LHCN-M2 (cell line): ENCODE results near the gene PCIF1. TPM values are rescaled to one million over a fixed set of nuclear protein-coding genes. Genes with fewer than 3 reads are reported as not detected.
"Not testable (repeated sequence)": the region's sequence is repeated elsewhere in the genome, so short reads cannot be mapped to it uniquely, and the experiment has no call there.

Source experiments
- DNase-seq: peaks from one replicate; pipeline ENCODE4 v3.0.0-alpha.2; 2012; ENCODE audit warnings: low read depth
- total RNA-seq: library from RNA; depleted of rRNA; stranded (reverse); fragments of >200 nt; gene quantifications from 2 replicates; pipeline ENCODE4 v1.2.3, GENCODE V29; 2014

The PCIF1 gene
- total RNA-seq, 1 experiment from 2014 or later: 13.6 TPM

GRCh38 chr20:45946149-45946970 is 11.9 kb downstream of the PCIF1 start:
- peak; percentile 87 for DNase-seq

DNA sequence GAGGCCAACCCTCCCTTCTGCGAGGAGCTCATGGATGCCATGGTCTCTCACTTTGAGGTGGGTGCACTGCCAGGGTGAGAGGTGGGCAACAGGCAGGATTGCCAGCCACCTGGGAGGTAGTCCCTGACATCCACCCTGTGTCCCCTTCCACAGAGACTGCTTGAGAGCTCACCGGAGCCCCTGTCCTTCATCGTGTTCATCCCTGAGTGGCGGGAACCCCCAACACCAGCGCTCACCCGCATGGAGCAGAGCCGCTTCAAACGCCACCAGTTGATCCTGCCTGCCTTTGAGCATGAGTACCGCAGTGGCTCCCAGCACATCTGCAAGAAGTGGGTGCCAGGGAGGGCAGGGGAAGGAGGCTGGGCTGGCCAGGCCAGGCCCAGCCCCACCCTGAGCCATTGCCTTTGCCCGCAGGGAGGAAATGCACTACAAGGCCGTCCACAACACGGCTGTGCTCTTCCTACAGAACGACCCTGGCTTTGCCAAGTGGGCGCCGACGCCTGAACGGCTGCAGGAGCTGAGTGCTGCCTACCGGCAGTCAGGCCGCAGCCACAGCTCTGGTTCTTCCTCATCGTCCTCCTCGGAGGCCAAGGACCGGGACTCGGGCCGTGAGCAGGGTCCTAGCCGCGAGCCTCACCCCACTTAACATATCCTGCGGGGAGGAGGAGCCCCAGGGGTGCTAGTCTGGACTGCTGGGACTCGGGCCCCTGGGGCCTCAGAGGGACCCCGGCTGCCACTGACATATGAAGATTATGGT is 12.8 kb downstream of the PCIF1 start:
- DNase-seq: no peak

- DNase-seq: no peak
These were observed 13.8 kb downstream of the PCIF1 start for GRCh38 chr20:45948261-45948733.

- DNase-seq: peak; percentile 51
These were observed 14.5 kb downstream of the PCIF1 start for GRCh38 chr20:45948742-45949541.

GRCh38 chr20:45949542-45950329 is 15.3 kb downstream of the PCIF1 start:
- DNase-seq: no peak

DNA sequence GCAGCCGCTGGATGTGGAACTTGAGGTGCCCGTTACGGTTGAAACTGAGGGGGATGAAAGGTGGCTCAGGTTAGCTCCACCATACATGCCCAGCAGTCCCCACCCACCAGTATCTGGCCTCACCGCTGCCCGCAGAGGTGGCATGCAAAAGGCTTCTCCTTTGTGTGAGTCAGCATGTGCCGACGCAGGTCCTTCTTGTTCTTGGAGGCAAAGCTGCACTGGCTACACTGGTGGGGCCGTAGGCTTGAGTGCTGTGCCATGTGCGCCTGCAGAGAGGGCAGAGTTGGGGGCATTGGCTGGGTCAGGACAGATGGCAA is 15.8 kb downstream of the PCIF1 start:
- no peak for DNase-seq

- DNase-seq: peak; percentile 43
These were observed 17.7 kb downstream of the PCIF1 start for GRCh38 chr20:45951925-45952834.

GRCh38 chr20:45952861-45953260 is 18.4 kb downstream of the PCIF1 start:
- DNase-seq: no peak

- no peak for DNase-seq
These were observed 19.2 kb downstream of the PCIF1 start for GRCh38 chr20:45953672-45954071.

DNA sequence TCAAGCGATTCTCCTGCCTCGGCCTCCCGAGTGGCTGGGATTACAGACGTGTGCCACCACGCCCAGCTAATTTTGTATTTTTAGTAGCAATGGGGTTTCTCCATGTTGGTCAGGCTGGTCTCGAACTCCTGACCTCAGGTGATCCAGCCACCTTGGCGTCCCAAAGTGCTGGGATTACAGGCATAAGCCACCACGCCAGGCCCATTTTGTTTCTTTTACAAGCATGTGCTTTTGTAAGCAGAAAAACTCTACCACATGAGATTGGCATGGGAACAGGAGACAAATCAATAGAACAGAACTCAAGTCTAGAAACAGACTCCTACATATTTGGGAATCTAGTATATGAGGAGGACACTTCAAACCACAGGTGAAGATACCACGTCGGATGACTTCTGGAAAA is 21.8 kb downstream of the PCIF1 start:
- not testable (repeated sequence) for DNase-seq

GRCh38 chr20:45957021-45957941 is 22.8 kb downstream of the PCIF1 start:
- no peak for DNase-seq

DNA sequence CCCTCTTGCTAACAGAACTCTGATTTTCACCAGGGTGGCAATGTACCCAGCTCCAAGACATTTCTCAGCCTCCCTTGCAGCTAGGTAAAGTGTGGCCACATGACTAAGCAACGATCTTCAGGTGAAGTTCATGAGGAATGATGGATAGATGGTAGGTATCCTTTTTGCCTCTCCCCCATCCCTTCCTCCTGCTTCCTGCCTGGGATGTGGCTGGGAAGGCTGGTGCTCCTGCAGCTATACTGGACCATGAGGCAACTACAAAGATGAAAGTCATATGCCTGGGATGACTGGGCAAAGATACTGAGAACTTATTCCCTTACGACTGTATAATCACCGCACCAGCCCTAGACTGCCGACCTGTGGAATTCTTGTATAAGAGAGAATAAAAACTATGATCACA is 24.1 kb downstream of the PCIF1 start:
- no peak for DNase-seq

GRCh38 chr20:45959126-45959525 is 24.6 kb downstream of the PCIF1 start:
- DNase-seq: no peak

- no peak for DNase-seq
These were observed 25.6 kb downstream of the PCIF1 start for GRCh38 chr20:45959956-45960630.

DNA sequence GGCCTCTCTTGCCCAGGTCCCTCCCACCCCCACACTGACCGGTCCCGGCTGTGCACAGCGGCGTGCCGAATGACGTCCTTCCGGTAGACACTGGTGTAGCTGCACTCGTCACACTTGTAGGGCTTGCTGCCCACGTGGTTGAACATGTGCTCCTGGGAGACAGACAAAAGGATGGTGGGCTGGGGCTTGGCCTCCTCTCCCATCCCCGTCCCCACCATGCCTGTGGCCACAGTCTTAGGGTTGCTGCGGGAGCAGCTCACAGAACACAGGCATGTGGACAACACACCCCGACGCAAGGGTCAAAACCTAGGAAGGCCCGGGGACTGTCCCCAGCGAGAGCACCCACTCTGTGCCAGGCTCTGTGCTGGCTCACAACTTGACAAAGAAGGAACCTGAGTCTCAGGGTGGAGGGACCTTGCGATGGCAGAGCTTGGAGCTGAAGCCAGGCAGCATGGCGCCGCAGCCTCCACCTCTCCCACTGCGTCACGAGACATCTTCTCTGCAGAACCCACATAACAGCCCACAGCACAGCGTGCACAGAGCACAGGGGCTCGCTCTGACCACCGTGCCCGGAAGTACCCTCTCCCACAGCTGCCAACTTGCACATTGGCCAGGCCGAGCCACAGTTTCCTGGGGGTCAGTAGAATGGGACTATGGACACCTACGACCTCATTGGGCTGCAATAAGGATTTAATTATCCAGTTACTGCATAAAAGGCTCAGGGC is 27.7 kb downstream of the PCIF1 start:
- DNase-seq: no peak

DNA sequence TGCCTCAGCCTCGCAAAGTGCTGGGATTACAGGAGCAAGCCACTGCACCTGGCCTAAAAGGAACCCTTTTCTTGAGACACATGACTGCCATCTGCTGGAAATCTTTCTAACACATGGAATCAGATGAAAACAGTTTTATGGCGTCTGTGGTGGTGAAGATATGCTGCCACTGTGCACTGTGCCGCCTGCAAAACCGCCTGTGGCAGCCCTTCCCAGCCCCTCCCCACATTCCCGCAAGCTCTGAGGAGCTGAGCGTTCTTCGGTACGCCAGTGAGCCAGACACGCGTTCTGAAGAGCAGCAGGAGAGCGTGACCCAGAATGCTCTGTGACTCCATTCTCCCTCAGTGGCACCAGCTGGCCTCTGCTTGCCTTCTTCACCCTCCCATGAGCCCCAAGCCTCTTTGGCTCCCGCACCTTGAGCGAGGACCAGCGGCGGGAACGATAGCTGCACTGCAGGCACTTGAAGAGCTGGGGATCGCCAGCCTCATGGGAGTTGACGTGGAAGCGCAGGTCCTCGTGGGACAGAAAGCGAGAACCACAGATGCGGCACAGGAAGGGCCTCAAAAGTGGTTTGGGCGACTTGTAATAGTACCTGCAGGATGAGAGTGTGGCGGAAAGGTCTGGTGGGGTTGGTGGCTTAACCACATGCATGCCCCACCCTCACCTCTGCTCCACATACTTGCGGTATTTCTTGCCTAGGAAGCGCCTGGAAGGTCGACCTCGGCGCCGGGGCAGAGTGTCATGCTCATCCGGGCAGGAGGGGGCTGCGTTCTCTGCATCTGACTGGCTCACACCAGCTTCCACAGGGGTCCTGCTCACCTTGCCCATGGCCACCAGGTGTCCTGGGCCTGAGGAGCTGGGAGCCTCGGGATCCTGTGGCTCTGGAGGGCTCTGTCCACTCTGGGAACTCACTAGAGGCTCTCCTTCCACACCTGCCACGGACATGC is 28.8 kb downstream of the PCIF1 start:
- DNase-seq: no peak

- no peak for DNase-seq
These were observed 29.5 kb downstream of the PCIF1 start for GRCh38 chr20:45964006-45964400.
